SU-DHL-6 (cell line): ENCODE data around the gene CCDC70.

Source experiments
- H2AFZ ChIP-seq: fragments of 200-600 bp; sonication (generic); 2 replicates; pipeline ENCODE4 v1.6.1; 2014; ENCODE audit warnings: low read depth, mild to moderate bottlenecking, moderate library complexity, mixed read lengths, antibody characterized with exemption, low read length; ENCODE audit not compliant: severe bottlenecking
- H3F3A ChIP-seq: fragments of 200-600 bp; shearing (Covaris generic); 2 replicates; pipeline ENCODE4 v1.6.0; 2016; ENCODE audit warnings: antibody characterized with exemption, mild to moderate bottlenecking; ENCODE audit not compliant: insufficient read depth
- H3K27ac ChIP-seq: fragments of 200-600 bp; sonication (generic); 2 replicates; pipeline ENCODE4 v1.5.1; 2016; ENCODE audit warnings: low read depth, mild to moderate bottlenecking, low read length, moderate library complexity, mixed read lengths
- H3K27me3 ChIP-seq: fragments of 200-600 bp; sonication (generic), shearing (Covaris generic); 2 replicates; pipeline ENCODE4 v1.6.0; 2014; ENCODE audit warnings: mild to moderate bottlenecking, low read length
- H3K36me3 ChIP-seq: fragments of 200-600 bp; sonication (generic); 2 replicates; pipeline ENCODE4 v1.6.1; 2014; ENCODE audit warnings: mild to moderate bottlenecking, low read length, mixed read lengths
- H3K4me2 ChIP-seq: fragments of 300-600, 200-600 bp; shearing (Covaris generic), sonication (generic); 2 replicates; pipeline ENCODE4 v1.6.0; 2014; ENCODE audit warnings: low read length, low read depth, mild to moderate bottlenecking; ENCODE audit not compliant: poor library complexity, severe bottlenecking
- H3K4me3 ChIP-seq: fragments of 200-600 bp; sonication (generic); 2 replicates; pipeline ENCODE4 v1.5.1; 2014; ENCODE audit warnings: antibody characterized with exemption, low read length, mild to moderate bottlenecking, mixed read lengths; ENCODE audit not compliant: insufficient read depth, poor library complexity, severe bottlenecking
- H3K79me2 ChIP-seq: fragments of 200-600 bp; sonication (generic); 2 replicates; pipeline ENCODE4 v1.6.1; 2014; ENCODE audit warnings: mild to moderate bottlenecking, low read length, moderate library complexity; ENCODE audit not compliant: insufficient read depth
- H3K9ac ChIP-seq: fragments of 200-600 bp; sonication (generic); 2 replicates; pipeline ENCODE4 v1.7.0; 2014; ENCODE audit warnings: mild to moderate bottlenecking, low read length
- H3K9me2 ChIP-seq: fragments of 200-600 bp; sonication (generic); replicated peaks from 2 replicates; pipeline ENCODE4 v1.6.1; 2014; ENCODE audit warnings: low read length; ENCODE audit not compliant: insufficient read depth
- H3K9me3 ChIP-seq: fragments of 200-600 bp; sonication (generic); 2 replicates; pipeline ENCODE4 v1.6.1; 2014; ENCODE audit warnings: low read length, mixed read lengths; ENCODE audit not compliant: insufficient read depth
- H4K20me1 ChIP-seq: fragments of 200-600 bp; sonication (generic); 2 replicates; pipeline ENCODE4 v1.6.1; 2014; ENCODE audit warnings: low read depth, mild to moderate bottlenecking, antibody characterized with exemption, low read length, moderate library complexity, mixed read lengths
- EZH2phosphoT487 ChIP-seq: fragments of 200-600 bp; sonication (generic), shearing (Covaris generic); conservative IDR thresholded peaks from 2 replicates; pipeline ENCODE4 v1.6.1; 2018; ENCODE audit warnings: mild to moderate bottlenecking, antibody characterized with exemption, low read length, moderate library complexity, mixed read lengths
- TF ChIP-seq, protein P1 (sequence below): fragments of 200-600 bp; sonication (generic); IDR thresholded peaks from one replicate; pipeline ENCODE4 v1.5.1; 2017; ENCODE audit warnings: antibody characterized with exemption, mild to moderate bottlenecking, low read length, moderate library complexity; ENCODE audit not compliant: insufficient read depth, poor library complexity, severe bottlenecking

CCDC70 gene

DNA sequence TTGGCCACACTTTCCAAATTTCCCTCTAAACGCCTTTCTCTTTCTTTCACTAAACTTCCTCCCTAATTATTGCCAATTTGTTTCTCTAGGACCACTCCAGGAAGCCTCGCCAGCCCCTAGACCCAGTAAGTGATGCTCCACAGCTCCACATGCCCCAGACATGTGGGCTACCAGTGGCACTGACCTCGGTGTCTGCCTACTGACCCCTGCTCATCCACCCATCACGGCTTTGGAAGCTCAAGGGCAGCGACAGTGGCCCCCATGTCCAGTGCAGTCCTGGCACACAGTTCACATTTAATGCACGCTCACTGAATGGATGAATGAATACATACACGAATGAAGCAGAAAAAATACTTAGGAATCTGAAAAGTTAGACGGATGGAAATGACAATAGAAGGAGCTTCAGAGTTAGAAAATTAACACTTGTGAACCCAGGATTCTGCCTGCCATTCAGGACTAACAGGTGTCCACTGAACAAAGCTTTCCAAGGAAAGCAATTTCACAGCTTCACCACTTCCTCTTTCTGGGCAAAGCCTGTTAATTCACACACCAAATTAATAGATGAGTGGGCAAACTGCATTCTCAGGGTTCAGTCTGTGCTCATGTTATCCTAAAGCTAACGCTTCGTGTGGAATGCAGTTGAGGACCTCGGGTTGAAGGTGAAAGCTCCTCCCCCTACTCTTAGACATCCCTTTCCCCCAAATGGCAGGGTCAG, 50.9 kb downstream of the CCDC70 start:
- H3K4me2 ChIP-seq, result no peak overlapping the region
- no peaks in the 10 kb centered on the region for H4K20me1 ChIP-seq
- H3K27ac ChIP-seq, result no peak overlapping the region
- no peaks in the 10 kb centered on the region for H3K36me3 ChIP-seq
- no peaks in the 10 kb centered on the region for H3K9me3 ChIP-seq
- no peak for TF ChIP-seq EZH2phosphoT487
- TF ChIP-seq, protein P1, sequence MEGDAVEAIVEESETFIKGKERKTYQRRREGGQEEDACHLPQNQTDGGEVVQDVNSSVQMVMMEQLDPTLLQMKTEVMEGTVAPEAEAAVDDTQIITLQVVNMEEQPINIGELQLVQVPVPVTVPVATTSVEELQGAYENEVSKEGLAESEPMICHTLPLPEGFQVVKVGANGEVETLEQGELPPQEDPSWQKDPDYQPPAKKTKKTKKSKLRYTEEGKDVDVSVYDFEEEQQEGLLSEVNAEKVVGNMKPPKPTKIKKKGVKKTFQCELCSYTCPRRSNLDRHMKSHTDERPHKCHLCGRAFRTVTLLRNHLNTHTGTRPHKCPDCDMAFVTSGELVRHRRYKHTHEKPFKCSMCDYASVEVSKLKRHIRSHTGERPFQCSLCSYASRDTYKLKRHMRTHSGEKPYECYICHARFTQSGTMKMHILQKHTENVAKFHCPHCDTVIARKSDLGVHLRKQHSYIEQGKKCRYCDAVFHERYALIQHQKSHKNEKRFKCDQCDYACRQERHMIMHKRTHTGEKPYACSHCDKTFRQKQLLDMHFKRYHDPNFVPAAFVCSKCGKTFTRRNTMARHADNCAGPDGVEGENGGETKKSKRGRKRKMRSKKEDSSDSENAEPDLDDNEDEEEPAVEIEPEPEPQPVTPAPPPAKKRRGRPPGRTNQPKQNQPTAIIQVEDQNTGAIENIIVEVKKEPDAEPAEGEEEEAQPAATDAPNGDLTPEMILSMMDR, result no peak
- H3K9ac ChIP-seq, result no peak overlapping the region
- no peaks in the 10 kb centered on the region for H3K79me2 ChIP-seq
- H3F3A ChIP-seq, result no peaks in the 10 kb centered on the region
- no peak overlapping the region for H3K4me3 ChIP-seq
- no peak overlapping the region for H2AFZ ChIP-seq
- H3K27me3 ChIP-seq, result no peaks in the 10 kb centered on the region
- no peaks in the 10 kb centered on the region for H3K9me2 ChIP-seq

DNA sequence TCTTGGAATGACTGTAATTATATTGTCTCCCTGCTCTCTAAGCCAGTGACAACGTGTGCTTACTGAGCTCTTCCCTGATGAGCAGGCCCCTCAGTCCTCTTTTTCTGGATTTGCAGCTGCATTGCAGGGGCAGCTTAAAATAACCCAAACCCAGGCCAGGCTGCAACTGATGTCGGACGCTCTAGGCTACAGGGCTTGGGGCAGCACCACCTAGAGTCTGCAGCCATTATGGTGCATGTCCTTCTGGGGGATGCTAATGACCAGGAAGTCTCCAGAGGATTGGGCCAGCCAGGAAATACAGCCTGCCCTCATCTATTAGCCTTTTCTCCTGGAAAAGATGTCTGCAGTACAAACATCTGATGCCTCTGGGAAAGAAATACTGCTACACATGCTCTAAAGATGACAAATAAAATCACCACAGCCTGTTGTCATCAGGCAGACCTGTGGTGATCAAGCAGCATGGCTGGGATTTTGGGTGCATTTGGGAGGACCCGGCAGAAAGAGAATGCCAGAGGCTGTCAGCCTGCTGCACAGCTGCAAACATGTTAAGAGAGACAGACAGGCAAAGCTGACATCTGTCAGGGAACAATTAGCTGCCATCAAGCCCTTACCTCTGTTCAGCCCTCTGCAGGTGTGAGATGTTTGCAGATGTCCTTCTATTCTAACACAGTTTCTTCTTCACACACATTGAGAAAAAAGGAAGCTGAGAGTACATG, 51.8 kb downstream of the CCDC70 start:
- H3F3A ChIP-seq, result no peaks in the 10 kb centered on the region

DNA sequence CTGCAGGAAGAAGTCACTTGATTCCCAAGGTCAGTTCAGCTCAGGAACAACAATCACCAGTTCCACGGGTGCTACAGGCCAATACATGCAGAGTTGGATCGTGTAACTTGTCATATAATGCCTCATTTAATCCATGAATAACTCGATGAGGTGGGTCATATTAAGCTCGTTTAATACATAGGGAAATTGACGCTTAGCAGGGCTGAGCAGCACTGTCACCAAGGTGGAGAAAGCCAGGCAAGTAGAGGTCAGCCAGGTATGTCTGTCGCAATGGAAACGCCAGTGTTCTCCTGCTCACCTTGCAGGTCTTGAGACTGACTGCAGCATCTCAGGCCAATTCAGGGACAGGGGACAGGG, 52.3 kb downstream of the CCDC70 start:
- H3F3A ChIP-seq, result no peaks in the 10 kb centered on the region
- H3K79me2 ChIP-seq, result no peaks in the 10 kb centered on the region
- H3K4me3 ChIP-seq, result no peak overlapping the region
- no peaks in the 10 kb centered on the region for H4K20me1 ChIP-seq
- TF ChIP-seq, protein P1, result no peak
- TF ChIP-seq EZH2phosphoT487, result no peak
- no peaks in the 10 kb centered on the region for H3K36me3 ChIP-seq
- no peaks in the 10 kb centered on the region for H3K27me3 ChIP-seq
- no peak overlapping the region for H3K27ac ChIP-seq
- no peak overlapping the region for H3K9ac ChIP-seq
- no peak overlapping the region for H3K4me2 ChIP-seq
- no peaks in the 10 kb centered on the region for H3K9me3 ChIP-seq
- H2AFZ ChIP-seq, result no peak overlapping the region
- H3K9me2 ChIP-seq, result no peaks in the 10 kb centered on the region

More for the DNA sequence above, 51.8 kb downstream of the CCDC70 start:
- H3K27me3 ChIP-seq, result no peaks in the 10 kb centered on the region
- H4K20me1 ChIP-seq, result no peaks in the 10 kb centered on the region
- H3K36me3 ChIP-seq, result no peaks in the 10 kb centered on the region
- no peak for TF ChIP-seq EZH2phosphoT487
- TF ChIP-seq, protein P1, result no peak
- H3K9me3 ChIP-seq, result no peaks in the 10 kb centered on the region
- H3K4me3 ChIP-seq, result no peak overlapping the region
- H3K4me2 ChIP-seq, result no peak overlapping the region
- H3K27ac ChIP-seq, result no peak overlapping the region
- no peak overlapping the region for H3K9ac ChIP-seq
- no peaks in the 10 kb centered on the region for H3K9me2 ChIP-seq
- H2AFZ ChIP-seq, result no peak overlapping the region
- H3K79me2 ChIP-seq, result no peaks in the 10 kb centered on the region
